ENCODE results near the gene CMC2. TPM values are rescaled to one million over a fixed set of nuclear protein-coding genes. Genes with fewer than 3 reads are reported as not detected.

The CMC2 gene
- total RNA-seq, 4 donors from 2014 or later: 19.6 to 52.9 (median 32.6) TPM

GRCh38 chr16:80981103-80981502 lies 25.6 kb downstream of the CMC2 start:
- intact Hi-C loops (cut with DNase I; ENCODE audit: low total_unique reads): no loop called here
- no peak overlapping the region for H3K4me3 ChIP-seq (ENCODE audit: low read depth, poor library complexity, severe bottlenecking)
- DNase-seq (ENCODE audit: low spot score in 2 of 2): no peak
- no peak for TF ChIP-seq CTCF (IDR thresholded peaks at IDR 0.05)
- TF ChIP-seq POLR2A (IDR thresholded peaks at IDR 0.05): no peak

- no peak overlapping the region for H3K4me3 ChIP-seq (ENCODE audit: low read depth, poor library complexity, severe bottlenecking)
- 95 to 100% methylated on average over 1 of the region's 1 CpG for WGBS, 2 donors
- intact Hi-C loops (cut with DNase I; ENCODE audit: low total_unique reads): no loop called here
- DNase-seq (ENCODE audit: low spot score in 2 of 2): no peak
- TF ChIP-seq CTCF (IDR thresholded peaks at IDR 0.05) (no peak), POLR2A (IDR thresholded peaks at IDR 0.05) (no peak)
Observed at GRCh38 chr16:80976946-80977345, 29.7 kb downstream of the CMC2 start.

GRCh38 chr16:80974649-80975376 lies 31.9 kb downstream of the CMC2 start:
- intact Hi-C loops (cut with DNase I; ENCODE audit: low total_unique reads): no loop called here
- no peak for TF ChIP-seq POLR2A (IDR thresholded peaks at IDR 0.05)
- no peak for TF ChIP-seq CTCF (IDR thresholded peaks at IDR 0.05)
- no peak for DNase-seq (ENCODE audit: low spot score in 2 of 2)
- no peak overlapping the region for H3K4me3 ChIP-seq (ENCODE audit: low read depth, poor library complexity, severe bottlenecking)
- 94 to 95% methylated on average over 6 of the region's 6 CpGs for WGBS, 2 donors

GRCh38 chr16:80973991-80974390 lies 32.7 kb downstream of the CMC2 start:
- WGBS, 2 donors: 71 to 91% methylated on average over 3 to 4 of the region's 4 CpGs
- TF ChIP-seq POLR2A (IDR thresholded peaks at IDR 0.05): no peak
- TF ChIP-seq CTCF (IDR thresholded peaks at IDR 0.05): no peak
- H3K4me3 ChIP-seq (ENCODE audit: low read depth, poor library complexity, severe bottlenecking): no peak overlapping the region
- no peak for DNase-seq (ENCODE audit: low spot score in 2 of 2)
- intact Hi-C loops (cut with DNase I; ENCODE audit: low total_unique reads): no loop called here

GRCh38 chr16:80972611-80973010 lies 34.1 kb downstream of the CMC2 start:
- TF ChIP-seq CTCF (IDR thresholded peaks at IDR 0.05) (no peak), POLR2A (IDR thresholded peaks at IDR 0.05) (no peak)
- no peak overlapping the region for H3K4me3 ChIP-seq (ENCODE audit: low read depth, poor library complexity, severe bottlenecking)
- intact Hi-C loops (cut with DNase I; ENCODE audit: low total_unique reads): no loop called here
- no peak for DNase-seq (ENCODE audit: low spot score in 2 of 2)
- 85 to 96% methylated on average over 4 of the region's 4 CpGs for WGBS, 2 donors

- no peak for DNase-seq (ENCODE audit: low spot score in 2 of 2)
- TF ChIP-seq CTCF (IDR thresholded peaks at IDR 0.05) (no peak), POLR2A (IDR thresholded peaks at IDR 0.05) (no peak)
- no peak overlapping the region for H3K4me3 ChIP-seq (ENCODE audit: low read depth, poor library complexity, severe bottlenecking)
- intact Hi-C loops (cut with DNase I; ENCODE audit: low total_unique reads): no loop called here
- 82 to 91% methylated on average over 2 of the region's 2 CpGs for WGBS, 2 donors
Observed at GRCh38 chr16:80971819-80972218, 34.9 kb downstream of the CMC2 start.

Measured in lower leg skin (tissue), 4 donors.